Peyer's patch (tissue), 4 donors: ENCODE results near the gene CENPX.

ENCODE experiments used
- CTCF ChIP-seq, 6 experiments: fragments of 450-650 bp in 4 of 6; fragments of 200-600 bp in 2 of 6; sonication (generic) in 1 of 6; IDR thresholded peaks; one replicate each; pipeline ENCODE4 v1.5.1; 2017 to 2019; ENCODE audit warnings: antibody characterized with exemption in 6 of 6, mild to moderate bottlenecking in 3 of 6, moderate library complexity in 1 of 6
- POLR2A ChIP-seq, 2 donors: fragments of 450-650 bp; IDR thresholded peaks; one replicate each; pipeline ENCODE4 v1.5.1; 2017; ENCODE audit warnings: antibody characterized with exemption in 2 of 2, mild to moderate bottlenecking in 2 of 2, moderate library complexity in 2 of 2

DNA sequence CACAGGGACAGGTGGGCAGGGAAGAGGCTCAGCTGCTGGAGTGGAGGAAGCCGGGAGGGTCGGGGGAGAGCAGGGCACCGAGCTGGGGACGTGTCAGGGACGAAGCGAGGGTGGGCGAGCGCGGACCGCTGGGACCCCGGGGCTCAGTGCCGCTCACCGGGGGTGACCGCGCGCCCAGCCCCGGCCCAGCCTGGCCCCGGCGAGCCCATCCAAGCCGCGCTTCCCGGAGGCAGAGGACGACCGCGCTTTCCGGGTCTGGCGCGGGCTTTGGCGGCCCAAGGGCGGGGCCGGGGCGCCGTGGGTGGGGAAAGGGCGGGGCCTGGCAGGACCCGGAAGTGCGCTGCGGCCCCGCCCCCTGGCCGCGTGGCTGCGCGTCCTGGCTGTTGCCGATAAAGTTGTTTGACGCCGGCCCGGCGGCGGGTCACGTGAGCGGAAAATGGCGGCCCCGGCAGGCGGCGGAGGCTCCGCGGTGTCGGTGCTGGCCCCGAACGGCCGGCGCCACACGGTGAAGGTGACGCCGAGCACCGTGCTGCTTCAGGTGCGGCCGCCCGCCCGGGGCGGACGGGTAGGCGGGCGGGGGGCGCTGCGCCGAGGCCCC lies 45.4 kb downstream of the CENPX start, which contains the start of gene ASPSCR1:
- TF ChIP-seq CTCF (IDR thresholded peaks at IDR 0.05): peak in 3 of 6 experiments; percentile 2 to 21 (median 14)
- TF ChIP-seq POLR2A (IDR thresholded peaks at IDR 0.05): peak; percentile 84 to 85
